ENCODE data around the gene DNM3.

Gene DNM3

GRCh38 chr1:171954361-171954760 is 113.1 kb downstream of the DNM3 start:
- TF ChIP-seq CTCF (IDR thresholded peaks at IDR 0.05; ENCODE audit: low read depth, low read length, missing control alignments) = no peak
- no peak for DNase-seq (ENCODE audit: low read depth)
- no peak overlapping the region for H3K4me3 ChIP-seq (ENCODE audit: low read depth, low read length)

GRCh38 chr1:171961861-171962260 is 120.6 kb downstream of the DNM3 start:
- no peak overlapping the region for H3K4me3 ChIP-seq (ENCODE audit: low read depth, low read length)
- TF ChIP-seq CTCF (IDR thresholded peaks at IDR 0.05; ENCODE audit: low read depth, low read length, missing control alignments) = no peak
- DNase-seq (ENCODE audit: low read depth) = no peak

GRCh38 chr1:171963762-171964161 is 122.5 kb downstream of the DNM3 start:
- H3K4me3 ChIP-seq (ENCODE audit: low read depth, low read length) = no peak overlapping the region
- no peak for DNase-seq (ENCODE audit: low read depth)
- TF ChIP-seq CTCF (IDR thresholded peaks at IDR 0.05; ENCODE audit: low read depth, low read length, missing control alignments) = no peak

DNA sequence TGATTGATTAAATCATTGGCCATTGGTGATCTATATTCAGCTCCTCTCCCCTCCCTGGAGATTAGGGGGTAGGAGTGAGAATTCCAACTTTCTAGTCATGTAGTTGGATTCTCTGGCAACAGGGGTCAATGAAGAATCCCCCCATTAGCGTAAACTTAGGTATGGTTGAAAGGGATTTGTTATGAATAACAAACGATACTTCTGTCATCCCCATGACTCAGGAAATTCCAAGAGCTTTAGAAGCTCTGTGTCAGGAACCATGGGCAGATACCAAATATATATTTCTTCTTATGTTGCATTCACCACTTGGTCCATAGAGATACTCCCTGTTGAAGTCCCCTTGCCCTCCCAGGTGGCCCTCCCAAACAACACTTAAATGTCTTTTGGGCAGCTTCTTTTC is 124.5 kb downstream of the DNM3 start:
- DNase-seq (ENCODE audit: low read depth) = no peak
- no peak for TF ChIP-seq CTCF (IDR thresholded peaks at IDR 0.05; ENCODE audit: low read depth, low read length, missing control alignments)
- no peak overlapping the region for H3K4me3 ChIP-seq (ENCODE audit: low read depth, low read length)

DNA sequence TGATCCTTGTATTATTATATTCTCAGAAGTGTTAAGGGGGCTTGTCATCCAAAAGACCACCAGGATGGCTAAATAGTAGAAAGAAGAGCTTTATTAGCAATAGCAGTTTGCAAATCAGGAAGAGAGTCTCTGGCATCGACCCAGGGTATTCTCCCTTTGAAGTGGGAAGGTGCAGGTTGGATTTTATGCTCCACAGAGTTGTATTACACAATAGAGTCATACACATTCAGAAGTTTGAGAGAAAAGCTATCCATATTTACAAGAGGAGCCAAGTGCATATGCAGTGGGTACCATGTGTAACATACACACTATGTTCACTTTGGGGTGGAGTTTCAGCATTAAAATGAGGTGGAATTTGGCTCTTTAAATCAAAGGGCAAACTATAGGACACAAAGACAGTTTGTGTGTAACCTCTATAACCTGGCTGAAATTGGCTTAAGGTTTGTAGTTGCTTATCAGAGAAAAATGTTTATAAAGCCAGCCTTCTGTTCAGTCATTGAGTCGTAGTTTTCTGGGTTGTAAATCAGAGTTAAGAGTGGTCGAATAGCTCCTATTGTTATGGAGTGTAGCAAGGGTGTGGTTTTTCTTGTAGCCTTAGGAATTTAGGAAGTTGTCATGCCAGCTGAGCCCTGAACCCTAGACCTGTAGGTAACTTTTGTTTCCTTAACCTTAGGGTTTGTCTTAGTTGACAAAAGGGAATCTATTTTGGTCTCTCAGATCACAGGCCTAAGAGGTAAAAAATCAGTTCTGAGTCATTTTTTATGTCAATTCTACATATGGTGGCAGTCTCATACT is 125.3 kb downstream of the DNM3 start:
- no peak for TF ChIP-seq CTCF (IDR thresholded peaks at IDR 0.05; ENCODE audit: low read depth, low read length, missing control alignments)
- no peak for DNase-seq (ENCODE audit: low read depth)
- no peak overlapping the region for H3K4me3 ChIP-seq (ENCODE audit: low read depth, low read length)

DNA sequence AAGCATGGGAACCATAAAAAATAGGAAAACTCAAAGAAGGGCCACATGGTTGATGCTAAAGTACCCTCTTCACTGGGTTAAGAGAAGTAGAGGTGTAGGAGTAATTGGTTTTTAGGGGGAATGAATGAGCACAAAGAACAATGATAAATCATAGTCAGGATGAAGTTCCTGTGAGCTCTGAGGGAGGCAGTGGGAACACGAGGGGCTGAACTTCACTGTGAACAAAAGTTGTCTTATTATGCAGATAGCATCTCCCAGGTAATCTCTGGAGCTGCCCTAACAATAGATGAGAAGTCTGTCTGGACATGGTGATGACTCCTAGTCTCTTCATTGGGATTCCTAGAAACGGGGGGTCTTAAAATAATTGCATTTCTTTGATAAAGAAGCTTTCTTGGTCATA is 127.9 kb downstream of the DNM3 start:
- DNase-seq (ENCODE audit: low read depth) = no peak
- H3K4me3 ChIP-seq (ENCODE audit: low read depth, low read length) = no peak overlapping the region
- TF ChIP-seq CTCF (IDR thresholded peaks at IDR 0.05; ENCODE audit: low read depth, low read length, missing control alignments) = no peak

GRCh38 chr1:171969813-171970212 is 128.5 kb downstream of the DNM3 start:
- no peak overlapping the region for H3K4me3 ChIP-seq (ENCODE audit: low read depth, low read length)
- DNase-seq (ENCODE audit: low read depth) = no peak
- TF ChIP-seq CTCF (IDR thresholded peaks at IDR 0.05; ENCODE audit: low read depth, low read length, missing control alignments) = no peak
